ENCODE results near the gene PRICKLE2.
A peak's percentile ranks its signal among the peaks of the same experiment; 100 is the strongest.

The PRICKLE2 gene

DNA sequence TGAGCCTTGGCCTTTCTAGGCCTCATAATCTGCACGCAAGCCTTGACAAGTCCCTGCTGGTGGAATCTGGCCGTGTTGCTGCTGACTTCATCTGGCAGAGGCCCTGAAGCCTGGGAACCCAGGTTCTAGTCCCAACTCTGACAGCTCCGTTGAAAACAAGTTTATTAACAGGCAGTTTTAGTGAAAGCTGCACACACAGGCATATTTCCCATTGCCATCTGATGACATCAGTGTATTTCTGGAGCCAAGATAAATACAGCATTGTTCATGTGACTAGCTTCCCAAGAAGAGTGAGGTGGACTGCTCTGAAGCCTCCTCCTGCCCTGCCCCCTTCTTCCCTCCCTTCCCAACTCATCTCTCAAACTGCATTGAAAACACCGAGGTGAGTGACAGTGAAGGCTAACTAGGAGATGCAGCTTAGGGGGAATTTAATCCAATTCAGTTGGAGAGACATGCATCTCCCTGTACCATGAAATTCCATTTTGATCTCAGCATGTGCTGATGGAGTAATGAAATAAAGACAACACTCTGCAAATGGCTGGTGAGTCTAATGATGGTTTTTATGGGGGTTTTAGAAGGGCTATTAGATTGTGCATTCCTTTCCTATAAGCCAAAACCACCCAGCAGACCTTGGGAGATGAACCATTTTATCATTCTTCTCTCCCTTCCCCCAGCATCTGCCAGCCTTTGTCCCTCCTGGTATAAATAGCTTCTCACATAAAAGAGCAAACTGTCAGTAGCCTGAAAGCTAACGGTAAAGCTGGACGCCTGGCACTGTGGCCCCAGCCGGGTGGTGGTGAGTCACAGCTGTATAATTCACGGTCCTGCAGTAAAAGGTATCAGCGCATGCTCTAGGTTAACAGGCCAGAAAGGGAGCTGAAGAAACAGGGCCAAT is 38.0 kb downstream of the PRICKLE2 start:
- DNase-seq = peak; percentile 46

DNA sequence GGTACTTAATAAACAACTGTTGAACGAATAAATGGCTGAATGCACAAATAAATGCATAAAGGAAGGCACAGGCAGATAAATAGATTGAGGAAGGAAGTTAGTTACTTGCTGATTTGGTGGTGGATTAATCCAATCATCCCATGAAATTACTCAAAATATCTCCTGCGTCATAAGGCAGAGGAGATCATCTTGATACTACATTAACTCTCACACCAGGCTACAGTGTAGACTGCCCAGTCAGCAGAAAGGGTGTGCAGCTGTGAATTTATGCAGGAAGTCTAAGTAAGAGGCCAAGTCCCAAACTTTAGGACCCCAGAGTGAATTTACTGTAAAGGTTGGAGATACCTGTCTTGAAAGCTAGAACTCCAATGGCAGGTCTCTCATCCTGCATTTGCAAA is 38.6 kb downstream of the PRICKLE2 start:
- no peak for DNase-seq

DNA sequence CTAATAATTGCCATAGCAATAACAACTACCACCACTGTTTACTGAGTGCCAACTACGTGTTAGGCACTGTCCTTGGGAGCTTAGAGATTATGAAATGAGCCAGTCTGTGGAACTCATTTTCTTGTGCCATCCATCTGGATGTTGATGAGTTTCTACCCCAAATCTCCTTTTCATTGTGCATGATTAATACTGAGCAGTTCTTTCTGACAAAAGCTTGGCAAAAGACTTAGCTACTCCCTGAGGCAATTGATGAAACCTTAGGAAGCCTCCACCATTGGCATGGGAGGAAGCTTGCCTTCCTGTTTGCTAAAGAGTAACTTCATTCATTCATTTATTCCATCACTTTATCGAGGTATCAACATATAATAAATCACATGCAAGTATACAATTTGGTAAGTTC is 39.8 kb downstream of the PRICKLE2 start:
- DNase-seq = no peak

DNA sequence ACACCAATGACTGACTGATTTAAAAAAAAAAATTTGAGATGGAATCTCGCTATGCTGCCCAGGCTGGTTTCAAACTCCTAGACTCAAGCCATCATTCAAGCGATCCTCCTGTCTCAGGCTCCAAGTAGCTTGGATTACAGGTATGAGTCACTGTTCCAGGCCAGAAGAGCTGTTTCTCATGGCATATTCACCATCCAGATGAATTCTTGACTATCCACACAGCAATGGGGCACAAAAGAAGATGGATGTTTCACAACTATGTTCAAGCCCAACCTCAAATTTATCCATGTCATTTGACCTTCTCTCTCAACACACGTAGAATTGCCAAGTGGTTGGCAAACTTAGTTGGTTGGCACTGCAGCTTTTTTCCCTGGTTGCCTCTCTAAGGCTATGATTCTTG is 40.6 kb downstream of the PRICKLE2 start:
- DNase-seq = no peak

DNA sequence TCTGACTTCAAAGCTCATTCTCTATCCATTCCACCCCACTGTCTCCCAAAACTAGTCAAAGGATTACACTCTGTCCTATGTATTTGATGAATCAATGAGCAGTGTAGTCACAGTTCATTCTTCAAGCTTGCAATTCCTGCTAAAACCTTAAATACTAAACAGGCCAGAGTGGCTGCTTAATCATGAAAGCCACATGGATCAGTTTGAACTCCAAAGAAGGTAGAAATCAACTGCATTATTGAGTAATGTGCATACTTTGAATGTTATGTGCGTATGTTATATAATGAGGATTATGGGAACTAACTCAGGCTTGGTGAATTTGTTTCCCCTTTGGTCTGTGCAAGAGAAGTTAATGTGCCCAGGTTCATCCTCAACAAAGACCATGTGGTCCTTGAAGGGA is 45.4 kb downstream of the PRICKLE2 start:
- DNase-seq = no peak

DNA sequence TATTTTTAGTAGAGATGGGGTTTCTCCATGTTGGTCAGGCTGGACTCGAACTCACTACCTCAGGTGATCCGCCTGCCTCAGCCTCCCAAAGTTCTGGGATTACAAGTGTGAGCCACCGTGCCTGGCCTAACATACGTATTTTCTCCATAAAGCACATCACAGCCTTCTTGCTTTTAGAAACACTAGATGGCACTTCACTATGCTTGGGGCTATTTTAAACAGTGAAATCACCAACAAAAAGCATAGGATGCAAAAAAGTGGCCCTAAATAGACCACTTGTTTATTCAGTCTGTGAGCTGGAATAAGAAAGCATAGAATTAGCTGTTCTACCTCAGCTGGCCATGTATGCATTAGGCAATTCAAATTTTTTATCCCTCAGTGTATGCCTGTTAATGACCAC is 46.0 kb downstream of the PRICKLE2 start:
- DNase-seq = no peak

DNA sequence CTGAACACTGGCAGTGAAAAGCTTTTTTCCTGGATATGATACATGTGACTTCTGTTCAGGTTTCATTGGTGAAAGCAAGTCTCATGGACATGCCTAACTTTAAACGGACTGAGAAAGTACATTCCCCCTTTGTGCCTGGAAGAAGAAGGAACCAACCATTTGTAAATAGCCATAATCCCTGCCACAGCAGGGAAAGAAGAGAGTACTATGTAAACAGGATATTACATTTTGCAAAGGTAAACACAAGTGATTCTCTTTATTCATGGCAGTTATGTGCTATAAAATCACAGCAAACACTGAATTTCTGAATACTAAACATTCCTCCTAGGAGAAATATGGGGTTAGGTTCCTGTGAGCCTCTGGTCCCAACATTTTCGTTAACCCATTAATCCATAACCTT is 46.8 kb downstream of the PRICKLE2 start:
- DNase-seq = peak; percentile 18

DNA sequence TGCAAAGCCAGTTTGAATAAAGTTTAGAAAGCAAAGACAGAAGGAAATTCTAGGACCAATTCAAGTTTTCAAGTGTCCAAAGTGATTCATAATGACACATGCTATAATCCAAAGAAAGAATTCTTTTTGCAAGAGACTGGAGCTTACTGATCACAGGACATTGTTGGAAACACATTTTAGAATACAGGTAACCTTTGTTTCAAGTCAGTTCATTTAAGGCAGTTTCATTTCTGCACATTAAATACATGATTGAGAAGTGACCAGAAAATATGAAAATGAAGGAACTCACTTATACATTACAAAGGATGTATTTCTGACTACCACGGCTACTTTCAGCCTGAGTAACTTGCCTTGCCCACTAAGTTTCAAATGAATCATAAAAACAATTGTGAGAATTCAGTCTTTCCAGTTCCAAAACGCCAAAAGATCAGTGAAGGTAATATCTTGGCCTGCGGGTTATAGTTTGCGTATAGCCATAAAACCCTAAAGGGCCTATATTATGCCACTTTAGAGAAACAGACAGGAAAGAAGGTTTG is 48.7 kb downstream of the PRICKLE2 start:
- DNase-seq = no peak

DNA sequence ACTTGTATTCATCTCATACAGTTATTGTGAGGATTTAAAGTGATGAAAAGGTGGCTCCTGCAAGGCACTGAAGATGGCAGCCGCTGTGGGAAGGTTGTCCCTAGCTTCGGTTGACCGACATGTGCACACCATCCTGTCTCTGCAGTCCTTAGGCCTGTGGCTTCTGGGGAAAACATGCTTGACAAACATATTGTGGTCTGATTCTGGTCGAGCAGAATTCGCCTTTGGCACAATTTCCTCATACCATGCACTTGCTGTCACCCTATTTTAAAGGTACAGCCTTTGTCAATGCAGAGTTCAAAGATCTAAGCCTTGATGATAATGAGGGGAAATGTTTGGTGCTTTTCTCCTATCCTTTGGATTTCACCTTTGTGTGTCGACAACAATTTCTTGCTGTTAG is 50.9 kb downstream of the PRICKLE2 start:
- DNase-seq = no peak

DNA sequence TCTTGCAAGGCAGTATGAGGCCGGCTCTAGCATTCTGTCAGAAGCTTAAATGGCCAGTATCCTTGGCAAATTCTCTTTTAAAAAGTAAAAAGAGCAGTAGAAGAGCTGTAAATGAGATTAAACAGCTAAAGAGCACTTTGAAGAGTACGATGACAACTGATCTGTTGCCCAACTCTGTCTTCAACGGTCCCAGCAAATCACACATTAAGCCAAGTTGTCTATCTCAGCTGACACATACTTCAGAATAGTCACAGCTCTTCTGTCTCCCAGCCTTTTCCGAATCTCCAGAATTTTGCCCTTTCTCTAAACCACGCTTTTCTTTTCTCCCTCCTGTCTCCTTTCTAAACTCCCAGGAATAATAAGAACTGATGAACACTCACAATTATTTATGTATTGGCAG is 51.7 kb downstream of the PRICKLE2 start:
- DNase-seq = no peak

DNA sequence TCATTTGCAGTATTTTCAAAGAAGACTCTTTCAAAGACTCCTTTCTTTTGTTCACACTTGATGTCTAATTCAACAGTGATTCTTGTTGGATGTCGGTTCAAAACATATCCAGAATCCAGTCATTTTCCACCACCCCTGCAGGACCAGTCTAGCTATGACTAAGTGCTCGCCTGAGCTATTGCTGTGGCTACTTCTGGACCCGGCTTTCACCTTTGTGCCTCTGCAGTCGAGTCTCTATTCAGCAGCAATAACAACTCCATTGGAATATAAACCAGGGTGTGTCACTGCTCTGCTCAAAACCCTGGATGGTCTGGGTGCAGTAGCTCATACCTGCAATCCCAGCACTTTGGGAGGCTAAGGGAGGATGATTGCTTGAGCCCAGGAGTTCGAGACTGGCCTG is 55.0 kb downstream of the PRICKLE2 start:
- DNase-seq = no peak

DNA sequence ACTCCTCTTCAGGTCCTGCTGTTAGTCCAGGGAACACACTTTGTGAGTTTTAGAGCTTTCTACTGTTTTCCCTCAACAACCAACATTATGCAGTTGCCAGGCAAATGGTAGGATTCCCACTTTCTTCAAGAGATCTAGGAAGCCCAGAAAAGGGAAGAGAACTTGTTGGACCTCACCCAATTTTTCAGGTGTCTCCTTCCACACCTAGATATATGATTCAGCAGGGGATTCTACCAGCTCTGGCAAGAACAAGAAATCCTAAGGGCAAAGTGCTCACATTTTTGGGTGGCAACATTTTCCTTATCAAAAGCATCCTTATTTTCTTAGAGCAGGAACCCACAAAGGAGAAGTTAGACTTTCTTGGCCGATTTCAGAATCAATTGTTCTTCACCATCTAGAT is 57.4 kb downstream of the PRICKLE2 start:
- no peak for DNase-seq

DNA sequence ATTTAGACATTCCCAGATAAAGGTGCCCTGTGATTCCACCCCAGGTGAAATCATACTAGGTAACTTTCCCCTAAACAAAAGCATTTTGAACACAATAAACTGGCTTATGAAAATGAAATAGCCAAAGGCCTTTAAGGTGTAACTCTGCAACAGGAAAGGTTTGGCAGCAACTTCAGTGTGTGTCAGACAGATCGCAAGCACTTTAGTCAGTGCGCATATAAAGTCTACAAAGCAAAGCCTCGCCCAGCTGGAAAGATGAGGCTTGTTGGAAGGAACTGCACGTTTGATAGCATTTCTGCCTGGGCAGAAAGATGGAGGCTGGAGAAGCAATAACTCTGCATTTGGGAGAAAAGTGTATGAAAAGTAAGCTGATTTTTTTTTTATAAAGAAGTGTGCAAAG is 57.9 kb downstream of the PRICKLE2 start:
- no peak for DNase-seq

DNA sequence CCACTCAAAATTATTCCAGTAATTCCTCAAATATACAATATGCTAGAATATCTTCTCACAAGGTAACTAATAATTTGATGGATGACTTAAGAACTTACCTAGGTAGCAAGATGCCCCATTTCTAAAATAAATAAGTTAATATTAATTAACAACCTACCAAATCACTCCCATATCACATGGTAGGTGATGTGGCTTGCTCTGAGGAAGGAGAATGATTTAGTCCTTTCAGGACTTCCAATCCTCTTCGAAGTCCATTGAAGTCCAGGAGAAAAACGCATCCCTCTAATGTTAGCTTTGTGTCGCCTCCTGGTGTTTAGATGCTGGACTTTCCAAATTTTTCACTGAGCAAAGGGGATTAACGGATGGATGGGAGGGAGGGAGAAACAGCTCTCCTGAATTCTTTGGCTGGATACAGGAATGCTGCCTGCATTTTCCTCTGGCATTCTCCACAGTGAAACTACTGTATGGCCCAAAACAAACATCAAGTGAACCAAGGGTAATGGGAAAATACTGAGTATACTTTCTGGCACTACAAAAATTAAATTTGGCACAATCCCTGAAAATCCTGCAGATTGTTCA is 58.6 kb downstream of the PRICKLE2 start:
- DNase-seq = peak; percentile 5

DNA sequence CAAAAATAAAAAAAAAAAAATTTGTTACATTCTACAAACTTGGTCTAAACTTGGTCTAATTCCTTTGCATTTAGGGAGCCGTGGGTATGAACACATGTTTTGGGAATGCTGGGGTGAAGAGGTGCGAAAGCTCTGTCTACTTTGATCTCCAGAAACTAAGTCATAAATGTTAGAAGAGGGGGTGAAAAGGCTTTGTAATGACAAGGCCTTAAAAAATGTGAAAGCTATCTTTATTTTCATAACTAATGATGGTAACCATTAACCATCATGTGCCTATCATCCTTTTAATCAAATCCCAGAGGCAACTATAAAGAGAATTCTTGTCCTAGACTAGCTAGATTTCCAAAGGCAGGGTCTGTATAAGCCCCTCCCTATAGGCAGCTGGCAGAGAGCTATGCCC is 60.9 kb downstream of the PRICKLE2 start:
- DNase-seq = no peak

DNA sequence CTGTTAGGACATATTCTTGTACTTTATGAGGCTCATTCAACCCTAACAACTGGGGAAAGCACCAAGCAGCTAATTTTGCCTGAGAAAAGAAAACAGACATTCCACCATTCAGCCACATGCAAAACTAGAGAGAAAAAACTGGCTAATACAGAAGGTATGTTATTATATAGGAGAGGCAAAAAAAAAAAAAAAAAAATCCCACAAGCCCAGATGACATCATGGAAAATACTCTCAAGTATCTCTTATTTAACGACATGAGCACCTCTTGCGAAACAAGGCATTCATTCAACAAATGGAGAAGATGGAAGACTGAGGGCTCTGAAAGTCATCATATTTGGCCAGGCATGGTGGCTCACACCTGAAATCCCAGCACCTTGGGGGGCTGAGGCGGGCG is 61.5 kb downstream of the PRICKLE2 start:
- DNase-seq = peak; percentile 44

DNA sequence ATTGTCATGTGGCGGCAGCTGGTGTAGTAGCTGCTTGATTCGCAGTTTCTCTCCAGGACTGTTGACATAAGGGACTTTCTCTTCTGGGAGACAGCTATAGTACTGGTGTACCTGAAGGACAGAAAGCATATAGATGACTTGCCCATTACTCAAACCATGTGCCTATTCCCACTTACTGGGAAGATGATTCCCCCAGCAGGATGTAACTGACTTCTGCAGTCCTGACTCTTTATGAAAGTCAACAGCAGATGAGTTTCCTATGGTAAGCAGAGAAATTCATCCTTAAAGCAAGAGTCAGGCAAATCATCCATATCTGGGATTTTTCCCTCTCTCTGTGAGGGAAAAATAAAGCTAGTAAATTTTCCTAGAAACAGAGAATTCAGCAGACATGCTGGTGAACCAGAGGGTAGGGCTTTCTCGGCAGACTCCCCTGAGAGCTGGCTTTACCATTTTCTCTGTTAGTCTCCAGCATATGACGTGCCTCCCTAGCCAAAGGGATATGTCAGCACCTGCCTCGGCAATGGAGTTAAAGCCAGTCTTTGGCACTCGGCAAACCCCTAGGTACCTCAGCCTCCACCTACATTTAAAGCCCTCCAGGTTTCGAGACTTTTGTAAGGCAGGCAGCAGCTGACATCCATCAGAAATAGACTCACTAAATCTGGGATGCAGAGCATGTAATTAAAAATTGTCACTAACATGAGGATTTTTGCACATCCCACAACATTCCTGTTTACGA is 62.1 kb downstream of the PRICKLE2 start:
- DNase-seq = no peak

DNA sequence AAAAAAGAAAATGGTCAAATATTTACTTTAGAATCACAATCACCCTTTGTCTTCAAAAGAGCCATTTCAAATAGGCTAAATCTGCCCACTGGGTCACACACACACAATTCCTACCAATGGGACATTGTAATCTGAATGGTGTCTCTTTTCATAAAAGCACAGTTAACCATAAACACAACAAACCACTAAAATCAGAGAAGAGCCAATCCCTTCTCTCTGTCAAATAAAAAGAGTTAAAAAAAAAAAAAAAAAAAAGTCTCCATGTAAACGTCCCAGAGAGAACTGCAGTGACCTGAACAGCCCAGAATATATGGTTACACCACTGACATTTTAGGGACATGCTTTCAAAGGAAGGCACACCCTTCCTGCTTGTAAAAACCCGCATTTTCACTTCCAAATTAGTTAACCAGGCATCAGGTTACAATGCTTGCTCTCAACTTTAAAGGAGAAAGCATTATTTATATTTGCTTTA is 63.7 kb downstream of the PRICKLE2 start:
- no peak for DNase-seq

DNA sequence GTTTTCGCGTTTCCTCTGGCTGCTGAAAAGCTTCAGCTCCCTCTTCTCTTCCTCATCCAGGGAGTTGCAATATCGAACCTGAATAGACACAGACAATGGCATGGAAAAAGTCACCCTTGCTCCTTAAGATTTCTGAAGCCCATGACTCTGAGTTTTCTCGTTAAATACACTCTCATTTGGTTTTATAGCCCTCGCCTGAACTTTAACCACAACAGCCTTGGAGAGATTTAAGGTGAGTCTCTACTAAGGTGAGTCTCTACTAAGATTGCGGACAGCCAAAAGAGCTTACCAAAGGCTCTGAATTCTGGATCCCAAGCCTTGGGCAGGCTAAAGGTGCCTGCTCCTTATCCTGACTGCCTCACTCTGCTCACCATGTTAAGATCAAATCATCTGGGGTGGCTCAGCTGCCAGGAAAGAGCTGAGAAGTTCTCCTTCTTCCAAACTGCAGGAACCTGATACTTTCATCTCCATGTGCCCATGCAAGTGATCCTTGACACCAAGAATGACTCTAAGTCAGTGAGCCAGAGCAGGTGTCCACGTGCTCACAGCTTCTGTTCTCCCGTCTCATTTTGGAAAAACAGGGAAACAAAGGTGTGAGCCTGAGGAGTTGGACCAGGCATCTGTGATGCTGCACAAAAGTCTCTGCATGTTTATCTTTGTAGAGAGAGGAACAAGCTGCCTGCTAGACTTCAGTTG is 65.1 kb downstream of the PRICKLE2 start:
- no peak for DNase-seq

DNA sequence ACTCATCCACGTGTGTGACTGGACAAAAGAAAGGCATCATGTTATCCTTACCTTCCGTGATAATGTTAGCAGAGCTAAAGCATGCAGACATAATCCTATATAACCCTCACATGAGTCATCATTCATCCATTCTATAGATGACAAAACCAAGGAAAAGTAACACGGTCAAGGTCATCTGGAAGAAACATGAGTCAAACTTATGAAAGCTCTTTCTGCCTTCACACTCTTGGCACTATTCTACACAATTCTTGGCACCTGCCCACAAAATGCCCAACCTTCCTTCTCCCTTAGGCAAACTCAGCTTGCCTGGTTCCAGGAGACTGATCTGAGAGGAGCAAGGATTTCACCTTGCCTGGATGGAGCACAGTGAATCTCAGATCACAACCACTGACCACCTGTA is 66.9 kb downstream of the PRICKLE2 start:
- DNase-seq = no peak

DNA sequence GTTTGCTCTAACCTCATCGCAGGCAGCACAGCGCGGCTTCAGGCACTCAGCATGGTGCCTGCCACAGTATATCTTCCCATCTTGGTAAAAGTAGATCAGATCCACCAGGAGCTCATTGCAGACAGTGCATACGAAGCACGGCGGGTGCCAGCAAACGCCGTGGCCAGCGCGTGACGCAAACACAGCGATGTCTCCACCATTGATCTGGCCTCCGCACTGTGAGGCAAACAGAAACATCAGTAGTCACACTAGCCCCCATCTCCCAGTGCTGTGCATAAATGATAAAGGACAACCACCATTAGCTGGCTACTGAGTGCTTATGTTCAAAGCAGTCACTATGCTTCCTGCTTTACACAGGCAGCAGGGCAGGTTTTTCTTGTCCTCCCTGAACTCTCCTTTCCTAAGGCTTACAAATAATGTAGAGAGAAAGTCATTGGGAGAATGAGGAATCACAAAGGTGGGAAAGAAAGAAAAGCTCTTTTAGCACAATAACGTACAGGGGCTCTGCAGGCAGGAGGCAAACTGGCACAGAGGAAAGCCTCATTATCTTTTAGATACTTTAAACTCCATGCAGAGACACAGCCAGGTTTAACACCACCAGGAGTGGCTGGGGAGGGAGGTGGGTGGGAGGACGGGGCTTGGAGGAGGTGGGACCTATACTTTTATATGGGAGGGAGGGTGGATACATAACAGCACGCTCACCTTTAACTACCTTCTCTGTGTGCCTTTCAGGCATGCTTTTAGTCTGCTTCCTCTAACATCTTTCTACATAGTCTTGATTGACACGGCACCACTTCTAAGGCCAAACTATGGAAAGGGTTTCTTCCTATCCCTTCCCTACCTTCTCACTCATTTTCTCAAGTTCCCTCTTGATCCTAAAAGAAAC is 67.9 kb downstream of the PRICKLE2 start:
- no peak for DNase-seq

DNA sequence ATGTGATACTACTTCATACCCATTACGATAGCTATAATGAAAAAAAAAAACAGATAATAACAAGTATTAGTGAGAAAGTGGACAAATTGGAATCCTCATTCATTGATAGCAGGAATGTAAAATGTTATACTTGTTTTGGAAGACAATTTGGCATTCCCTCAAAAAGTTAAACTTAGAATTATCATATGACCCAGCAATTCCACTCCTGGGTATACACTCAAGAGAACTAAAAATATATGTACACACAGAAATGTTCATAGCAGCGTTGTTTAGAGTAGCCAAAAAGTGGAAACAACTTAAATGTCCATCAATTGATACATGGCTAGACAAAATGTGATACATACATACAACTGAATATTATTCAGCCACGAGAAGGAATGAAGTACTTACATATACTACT is 69.9 kb downstream of the PRICKLE2 start:
- no peak for DNase-seq
